H1 (cell line): ENCODE data around the gene SSBP3. TPM values are rescaled to one million over a fixed set of nuclear protein-coding genes. Genes with fewer than 3 reads are reported as not detected.

Experiments
- CTCF ChIA-PET: fragments of 300-600 bp; sonication (Branson Sonifier 250); formaldehyde crosslinking; loops from one replicate; lab custom pipeline; 2021; ENCODE audit not compliant: partially characterized antibody; lab: Charles Lee
- POLR2A ChIA-PET: fragments of 300-600 bp; sonication (Branson Sonifier 250); formaldehyde crosslinking; loops from one replicate; lab custom pipeline; 2021; ENCODE audit warnings: inconsistent platforms; ENCODE audit not compliant: partially characterized antibody; lab: Charles Lee
- DNase-seq, 2 experiments: peaks; one replicate each; pipeline versions ENCODE4 v3.0.0 to v3.0.0-alpha.2; 2010 to 2022; ENCODE audit warnings: low spot score in 2 of 2, low read depth in 1 of 2, mixed read lengths in 1 of 2
- FAIRE-seq: peaks from 2 replicates; lab custom pipeline; 2011; peaks lifted over from hg19 to GRCh38; lab: Jason Lieb, UNC
- H2AFZ ChIP-seq: 2 replicates; pipeline ENCODE4 v1.8.1; 2012; ENCODE audit warnings: low read length, inconsistent platforms
- H2AK5ac ChIP-seq: 2 replicates; pipeline ENCODE4 v1.6.1; 2013; ENCODE audit warnings: low read depth, low read length
- H2BK120ac ChIP-seq: replicated peaks from 2 replicates; pipeline ENCODE3; 2013; ENCODE audit warnings: low read depth, low read length, inconsistent platforms
- H2BK12ac ChIP-seq: 2 replicates; pipeline ENCODE4 v1.6.1; 2013; ENCODE audit warnings: low read depth, low read length
- H2BK15ac ChIP-seq: 2 replicates; pipeline ENCODE4 v1.6.1; 2013; ENCODE audit warnings: low read length
- H2BK20ac ChIP-seq: 2 replicates; pipeline ENCODE4 v1.6.1; 2013; ENCODE audit warnings: low read length
- H2BK5ac ChIP-seq: 2 replicates; pipeline ENCODE4 v1.6.1; 2013; ENCODE audit warnings: low read depth, low read length
- H3K14ac ChIP-seq: 2 replicates; pipeline ENCODE4 v1.6.1; 2013; ENCODE audit warnings: inconsistent platforms; ENCODE audit not compliant: insufficient read length
- H3K18ac ChIP-seq: 2 replicates; pipeline ENCODE4 v1.6.1; 2013; ENCODE audit warnings: low read length; ENCODE audit errors: extremely low read depth
- H3K23ac ChIP-seq: 2 replicates; pipeline ENCODE4 v1.6.1; 2013; ENCODE audit warnings: inconsistent platforms; ENCODE audit not compliant: insufficient read length
- H3K23me2 ChIP-seq: 2 replicates; pipeline ENCODE4 v1.6.1; 2013; ENCODE audit warnings: low read depth, low read length
- H3K27ac ChIP-seq: 2 replicates; pipeline ENCODE4 v1.6.1; 2011; ENCODE audit warnings: low read depth, low read length, inconsistent platforms
- H3K27me3 ChIP-seq, 4 experiments: replicated peaks in 1 of 4; 1 replicate in 1 of 4; 2 replicates in 3 of 4; pipeline versions ENCODE4 v1.6.1 to v1.8.1; 2011 to 2013; ENCODE audit warnings: low read length in 3 of 4, mild to moderate bottlenecking in 3 of 4, inconsistent platforms in 2 of 4, mixed read lengths in 2 of 4, moderate library complexity in 1 of 4; ENCODE audit not compliant: control insufficient read depth in 3 of 4, insufficient read depth in 3 of 4; ENCODE audit errors: extremely low read depth in 1 of 4
- H3K36me3 ChIP-seq, 4 experiments: 2 replicates each; pipeline versions ENCODE4 v1.6.1 to v1.8.1; 2011 to 2013; ENCODE audit warnings: mild to moderate bottlenecking in 4 of 4, low read length in 3 of 4, moderate library complexity in 2 of 4, control low read depth in 1 of 4, inconsistent platforms in 1 of 4; ENCODE audit not compliant: insufficient read depth in 4 of 4, control insufficient read depth in 2 of 4
- H3K4ac ChIP-seq: replicated peaks from 2 replicates; pipeline ENCODE3; 2013; ENCODE audit warnings: low read length, low read depth, mixed read lengths, inconsistent platforms; ENCODE audit not compliant: insufficient read length
- H3K4me1 ChIP-seq, 4 experiments: replicated peaks in 1 of 4; 1 replicate in 1 of 4; 2 replicates in 3 of 4; pipeline versions ENCODE4 v1.6.1 to v1.8.1; 2011 to 2013; ENCODE audit warnings: low read length in 3 of 4, inconsistent platforms in 2 of 4, mixed read lengths in 1 of 4; ENCODE audit not compliant: insufficient read depth in 4 of 4, control insufficient read depth in 3 of 4
- H3K4me2 ChIP-seq, 2 experiments: 2 replicates each; pipeline versions ENCODE4 v1.6.1 to v1.8.1; 2011 to 2013; ENCODE audit warnings: low read depth in 2 of 2, low read length in 2 of 2, control low read depth in 1 of 2, inconsistent platforms in 1 of 2, mild to moderate bottlenecking in 1 of 2; ENCODE audit not compliant: insufficient read depth in 1 of 2
- H3K4me3 ChIP-seq, 4 experiments: fragments of 200-600, 300-600 bp in 1 of 4; sonication (generic), shearing (Covaris generic), sonication (Bioruptor Twin) in 1 of 4; 2 replicates each; pipeline versions ENCODE4 v1.5.1 to v1.8.1; 2011 to 2016; ENCODE audit warnings: low read length in 4 of 4, low read depth in 3 of 4, control low read depth in 2 of 4, inconsistent platforms in 2 of 4, mild to moderate bottlenecking in 2 of 4, mixed read lengths in 1 of 4, moderate library complexity in 1 of 4; ENCODE audit not compliant: insufficient read depth in 2 of 4; ENCODE audit errors: extremely low read depth in 1 of 4
- H3K56ac ChIP-seq: replicated peaks from 2 replicates; pipeline ENCODE3; 2013; ENCODE audit warnings: low read depth, mild to moderate bottlenecking, mixed read lengths, low read length, inconsistent platforms; ENCODE audit not compliant: insufficient read length
- H3K79me1 ChIP-seq: 2 replicates; pipeline ENCODE4 v1.6.1; 2013; ENCODE audit warnings: low read depth, low read length, control low read depth
- H3K79me2 ChIP-seq, 2 experiments: 2 replicates each; pipeline versions ENCODE4 v1.6.1 to v1.8.1; 2012 to 2013; ENCODE audit warnings: low read length in 2 of 2, mild to moderate bottlenecking in 2 of 2, inconsistent platforms in 1 of 2; ENCODE audit not compliant: insufficient read depth in 2 of 2, control insufficient read depth in 1 of 2
- H3K9ac ChIP-seq, 4 experiments: replicated peaks in 1 of 4; 1 replicate in 1 of 4; 2 replicates in 3 of 4; pipeline versions ENCODE4 v1.6.1 to v1.8.1; 2011 to 2013; ENCODE audit warnings: low read depth in 3 of 4, low read length in 3 of 4, control low read depth in 2 of 4, mild to moderate bottlenecking in 2 of 4, moderate library complexity in 2 of 4, inconsistent platforms in 1 of 4; ENCODE audit errors: extremely low read depth in 1 of 4
- H3K9me3 ChIP-seq, 2 experiments: 2 replicates each; pipeline versions ENCODE4 v1.6.1 to v1.8.1; 2012 to 2013; ENCODE audit warnings: mild to moderate bottlenecking in 2 of 2, moderate library complexity in 2 of 2, control low read depth in 1 of 2, inconsistent platforms in 1 of 2, low read depth in 1 of 2, low read length in 1 of 2, mixed read lengths in 1 of 2; ENCODE audit not compliant: insufficient read depth in 2 of 2
- H4K20me1 ChIP-seq, 2 experiments: replicated peaks in 1 of 2; 2 replicates each; pipeline versions ENCODE3 to v1.8.1; 2011 to 2013; ENCODE audit warnings: inconsistent platforms in 2 of 2, low read length in 2 of 2, mild to moderate bottlenecking in 1 of 2; ENCODE audit not compliant: insufficient read depth in 2 of 2, control insufficient read depth in 1 of 2
- H4K5ac ChIP-seq: 2 replicates; pipeline ENCODE4 v1.6.1; 2013; ENCODE audit warnings: low read length, low read depth, mixed read lengths, inconsistent platforms; ENCODE audit not compliant: insufficient read length
- H4K8ac ChIP-seq: 2 replicates; pipeline ENCODE4 v1.8.0; 2013; ENCODE audit warnings: mild to moderate bottlenecking, moderate library complexity, low read length, inconsistent platforms; ENCODE audit not compliant: insufficient read depth; ENCODE audit errors: extremely low read depth
- H4K91ac ChIP-seq: replicated peaks from 2 replicates; pipeline ENCODE3; 2013; ENCODE audit warnings: low read length, mixed read lengths, inconsistent platforms; ENCODE audit not compliant: insufficient read length
- BACH1 ChIP-seq: IDR thresholded peaks from 2 replicates; pipeline ENCODE4 v1.6.1; 2012; ENCODE audit warnings: low read length, improper control_type of control experiment
- CBX5 ChIP-seq: fragments of 300-800, 300-1000 bp; sonication (generic); IDR thresholded peaks from 2 replicates; pipeline ENCODE4 v1.7.1; 2016; ENCODE audit warnings: antibody characterized with exemption, low read length, low read depth
- CHD2 ChIP-seq: IDR thresholded peaks from 2 replicates; pipeline ENCODE4 v1.6.1; 2012; ENCODE audit warnings: low read length, improper control_type of control experiment
- NANOG ChIP-seq: IDR thresholded peaks from 2 replicates; pipeline ENCODE4 v1.6.1; 2011; ENCODE audit warnings: low read length, low read depth, mild to moderate bottlenecking, inconsistent platforms; ENCODE audit not compliant: insufficient read depth, poor library complexity, severe bottlenecking
- PHF8 ChIP-seq: fragments of 200-600 bp; sonication (generic); conservative IDR thresholded peaks from 2 replicates; pipeline ENCODE4 v1.7.1; 2012; ENCODE audit warnings: low read depth, mild to moderate bottlenecking, inconsistent platforms, low read length, moderate library complexity
- POLR2A ChIP-seq, 2 experiments: IDR thresholded peaks; 1 replicate in 1 of 2; 2 replicates in 1 of 2; pipeline ENCODE4 v1.6.1; 2011; ENCODE audit warnings: low read depth in 2 of 2, low read length in 2 of 2, mild to moderate bottlenecking in 2 of 2; ENCODE audit errors: control extremely low read depth in 1 of 2
- RBBP5 ChIP-seq: IDR thresholded peaks from 2 replicates; pipeline ENCODE4 v1.7.1; 2012; ENCODE audit warnings: low read depth, mild to moderate bottlenecking, inconsistent platforms, low read length, moderate library complexity, borderline replicate concordance
- RFX5 ChIP-seq: IDR thresholded peaks from 2 replicates; pipeline ENCODE4 v1.6.1; 2011; ENCODE audit warnings: low read depth, low read length, improper control_type of control experiment, borderline replicate concordance
- SIRT6 ChIP-seq: IDR thresholded peaks from one replicate; pipeline ENCODE4 v1.7.1; 2012; ENCODE audit warnings: low read length, inconsistent platforms
- SP1 ChIP-seq: IDR thresholded peaks from 2 replicates; pipeline ENCODE4 v1.6.1; 2011; ENCODE audit warnings: low read depth, low read length
- TBP ChIP-seq: IDR thresholded peaks from 2 replicates; pipeline ENCODE4 v1.6.1; 2011; ENCODE audit warnings: low read depth, low read length, improper control_type of control experiment
- WGBS, 2 experiments: shearing (Covaris generic) in 1 of 2; methylation state at CpG; one replicate each; pipeline versions ENCODE4 v1.1.6 to v1.1.7; 2013 to 2015; ENCODE audit warnings: low lambda C conversion rate in 2 of 2, mixed read lengths in 2 of 2, inconsistent platforms in 1 of 2, low coverage in 1 of 2, missing lambda C conversion rate in 1 of 2; ENCODE audit not compliant: insufficient replicate concordance in 2 of 2, insufficient coverage in 1 of 2, insufficient read length in 1 of 2; ENCODE audit errors: extremely low coverage in 1 of 2, missing lambda C conversion rate in 1 of 2; 5-methylcytosine and 5-hydroxymethylcytosine counted together
- polyA plus RNA-seq, 7 experiments: library from polyadenylated mRNA; depleted of rRNA in 3 of 7; stranded (reverse) in 5 of 7; unstranded in 2 of 7; fragments of >200 nt in 5 of 7; fragments of 200-250 nt in 2 of 7; gene quantifications; 1 replicate in 5 of 7; 2 replicates in 1 of 7; 4 replicates in 1 of 7; pipeline versions ENCODE4 v1.2.1 to v1.2.3, GENCODE V29; 2011 to 2013; ENCODE audit warnings: missing spikeins in 2 of 7, mixed read lengths in 2 of 7
- total RNA-seq: library from RNA; stranded (reverse); fragmentation: NEBNext Ultra II Directional; extraction: Animal tissue kit (Norgen Biotek cat#: 25700); gene quantifications from 2 replicates; pipeline ENCODE4 v1.2.1, GENCODE V29; 2021
- TF ChIP-seq, protein P1 (sequence below): IDR thresholded peaks from 2 replicates; pipeline ENCODE4 v1.6.1; 2011; ENCODE audit warnings: low read depth, mild to moderate bottlenecking, low read length; ENCODE audit not compliant: insufficient read depth

The SSBP3 gene
- total and polyA plus RNA-seq, 2 of the 8 experiments (the other 6 are each of a cell fraction or from before 2014, with no cell fraction given): 99.7 to 133 TPM

DNA sequence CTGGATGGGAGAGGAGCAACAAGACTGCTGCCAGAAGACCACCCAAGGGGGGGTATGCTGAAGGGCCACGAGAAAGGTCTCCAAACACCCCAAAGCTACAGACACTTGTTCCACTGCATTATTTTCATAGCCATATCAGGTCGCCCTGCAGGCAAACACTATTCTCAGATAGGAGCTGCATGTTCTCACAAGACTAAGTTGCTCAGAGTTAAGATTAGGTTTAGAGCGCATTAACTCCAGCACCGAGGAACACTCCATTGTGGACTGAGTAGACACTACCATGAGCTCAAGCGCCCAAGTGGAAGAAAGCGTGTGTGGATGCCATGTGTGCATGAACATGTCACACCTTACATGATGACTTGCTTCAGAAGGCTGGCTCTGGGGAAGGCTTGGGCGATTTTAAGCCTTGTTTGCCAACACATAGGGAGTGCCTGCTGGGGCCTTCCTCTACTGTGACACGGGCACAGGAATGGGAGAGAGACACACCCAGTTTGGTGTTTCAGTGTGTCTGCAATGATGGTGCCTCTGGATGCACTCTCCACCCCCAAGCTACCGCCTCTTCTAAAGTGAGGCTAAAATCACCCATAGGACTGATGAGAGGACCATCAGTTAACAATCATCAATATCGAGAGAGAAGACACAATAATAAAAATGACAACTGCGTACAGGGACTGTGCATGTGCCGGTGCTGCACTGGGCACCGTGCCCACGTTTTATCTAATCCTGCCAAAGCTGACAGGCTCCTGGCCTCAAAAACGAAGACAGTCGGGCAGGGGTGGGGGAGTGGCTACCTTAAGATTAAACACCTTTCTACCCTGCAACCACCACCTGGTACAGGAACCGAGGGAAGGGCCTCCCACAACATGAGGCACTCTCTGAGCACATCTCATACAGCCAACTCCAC lies 34.9 kb downstream of the SSBP3 start:
- DNase-seq (no peak), FAIRE-seq (no peak)
- H3K9me3 ChIP-seq: no peaks in the 10 kb centered on the region
- H4K8ac ChIP-seq: no peak overlapping the region
- H3K23ac ChIP-seq: no peak overlapping the region
- H3K14ac ChIP-seq: no peak overlapping the region
- H2AFZ ChIP-seq: no peak overlapping the region
- H3K27ac ChIP-seq: no peak overlapping the region
- no peak overlapping the region for H4K5ac ChIP-seq
- H4K91ac ChIP-seq: no peak overlapping the region
- CTCF ChIA-PET: interaction anchor here (0.9 to 2.1 kb wide), 4 partner anchors 10 to 85 kb away, joined by 3 to 9 read pairs (median 4); no protein-coding TSS in a partner anchor
- no peak overlapping the region for H2BK120ac ChIP-seq
- no peak overlapping the region for H3K4ac ChIP-seq
- H2BK12ac ChIP-seq: no peak overlapping the region
- peaks cover 6 to 32% of the 10 kb centered on the region in 2 experiments for H4K20me1 ChIP-seq
- peaks cover 32 to 98% of the 10 kb centered on the region in 2 experiments for H3K79me2 ChIP-seq
- H3K4me1 ChIP-seq: peaks cover 24 to 44% (median 27%) of the 10 kb centered on the region in 4 experiments
- no peak overlapping the region for H3K4me2 ChIP-seq
- 90% methylated on average over 17 of the region's 17 CpGs; no CpG with 5 or more reads in 1 of the 2 experiments for WGBS, 2 experiments
- H3K23me2 ChIP-seq: 0 out of 2 replicates have a peak, but pooled peaks cover 3% of the 10 kb centered on the region
- H3K36me3 ChIP-seq: peaks cover 0 to 11% (median 2%) of the 10 kb centered on the region in 4 experiments; a peak in 3 of 8 replicates
- H3K56ac ChIP-seq: no peak overlapping the region
- H3K4me3 ChIP-seq: no peak overlapping the region
- H3K18ac ChIP-seq: no peak overlapping the region
- H3K27me3 ChIP-seq: no peaks in the 10 kb centered on the region
- no peak overlapping the region for H2BK15ac ChIP-seq
- peaks cover 37% of the 10 kb centered on the region for H3K79me1 ChIP-seq
- no peak overlapping the region for H2AK5ac ChIP-seq
- H3K9ac ChIP-seq: no peak overlapping the region
- H2BK20ac ChIP-seq: no peak overlapping the region
- POLR2A ChIA-PET: interaction anchor here (0.6 to 2.0 kb wide), 3 partner anchors 10 to 33 kb away, joined by 3 to 8 read pairs (median 4); no protein-coding TSS in a partner anchor
- no peak overlapping the region for H2BK5ac ChIP-seq
- TF ChIP-seq CHD2: no peak
- TF ChIP-seq PHF8: no peak
- no peak for TF ChIP-seq TBP
- TF ChIP-seq SIRT6: no peak
- no peak for TF ChIP-seq SP1
- TF ChIP-seq RBBP5: no peak
- no peak for TF ChIP-seq RFX5
- TF ChIP-seq NANOG: no peak
- no peak for TF ChIP-seq CBX5
- TF ChIP-seq, protein P1, sequence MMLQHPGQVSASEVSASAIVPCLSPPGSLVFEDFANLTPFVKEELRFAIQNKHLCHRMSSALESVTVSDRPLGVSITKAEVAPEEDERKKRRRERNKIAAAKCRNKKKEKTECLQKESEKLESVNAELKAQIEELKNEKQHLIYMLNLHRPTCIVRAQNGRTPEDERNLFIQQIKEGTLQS: no peak
- TF ChIP-seq BACH1: no peak
- no peak for TF ChIP-seq POLR2A (IDR thresholded peaks at IDR 0.05; ENCODE audit: control extremely low read depth in 1 of 2, low read depth in 2 of 2, low read length in 2 of 2)
